NCI-H2196 (cell line): Measurements from ENCODE around the gene ZNF784.
A peak's percentile ranks its signal among the peaks of the same experiment; 100 is the strongest.

Experiments used
- DNase-seq: peaks from one replicate; lab custom pipeline; 2025; ENCODE audit not compliant: unreplicated experiment; lab: John Stamatoyannopoulos, UW

Gene ZNF784

DNA sequence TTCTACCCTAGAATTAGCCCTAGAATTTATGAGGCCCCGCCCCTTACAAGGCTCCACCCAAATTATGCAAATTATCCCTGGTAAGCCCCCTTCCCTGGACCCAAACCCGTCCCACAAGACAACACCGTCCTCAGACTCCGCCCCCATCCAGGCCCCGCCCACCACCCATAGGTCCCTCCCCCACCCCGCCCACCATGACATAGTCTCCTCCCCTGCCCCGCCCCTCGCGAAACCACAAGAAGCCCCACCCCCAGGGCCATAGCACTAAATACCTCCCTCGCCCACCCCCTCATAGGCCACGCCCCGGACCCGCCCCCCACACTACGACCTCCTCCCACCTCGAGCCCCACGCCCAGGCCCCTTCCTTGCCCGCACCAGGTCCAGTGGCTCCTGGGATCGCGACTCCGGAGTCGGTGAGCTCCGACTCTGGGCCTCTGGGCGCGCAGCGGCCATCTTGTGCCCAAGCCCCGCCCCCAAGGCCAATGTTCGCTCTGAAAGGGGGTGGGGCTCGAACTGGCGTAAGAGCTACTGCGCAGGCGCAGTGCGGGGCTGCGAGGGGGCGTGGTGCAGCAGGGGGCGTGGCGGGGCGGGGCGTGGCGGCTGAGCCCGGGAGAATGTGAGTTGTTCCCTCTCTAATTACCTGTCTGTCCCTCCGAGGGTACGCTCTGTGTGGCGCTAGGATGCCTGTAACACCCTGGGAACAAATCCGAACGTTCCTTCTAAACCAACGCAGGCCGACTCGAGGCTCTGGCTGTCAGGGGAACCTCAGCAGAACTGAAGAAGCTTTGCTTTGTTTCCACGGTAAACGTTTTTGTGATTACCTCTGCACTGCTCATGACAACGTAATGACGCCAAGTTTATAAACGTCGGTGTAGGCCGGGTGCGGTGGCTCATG lies at the start of gene ZNF784:
Gene ZNF784, minus strand, starts transcription at position 458 of the 895 bp plus-strand sequence. Its CDS starts 5 bp downstream, at position 453.
- DNase-seq, result peak; percentile 93

DNA sequence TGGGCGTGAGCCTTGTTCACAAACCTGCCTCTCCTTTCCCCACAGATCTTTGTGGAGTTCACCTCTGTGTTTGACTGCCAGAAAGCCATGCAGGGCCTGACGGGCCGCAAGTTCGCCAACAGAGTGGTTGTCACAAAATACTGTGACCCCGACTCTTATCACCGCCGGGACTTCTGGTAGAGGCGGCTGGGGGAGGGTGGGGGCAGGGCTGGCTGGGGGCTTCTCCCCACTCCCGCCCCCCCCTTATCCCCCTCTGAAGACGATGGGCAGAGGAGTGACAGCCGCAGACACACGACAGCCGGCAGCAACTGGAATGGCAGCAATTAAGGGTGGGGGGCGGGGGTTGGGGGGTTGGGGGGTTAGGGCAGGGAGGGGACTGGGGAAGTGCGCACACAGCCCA lies 49.5 kb upstream of the ZNF784 start:
- no peak for DNase-seq

- DNase-seq, result no peak
Observed at GRCh38 chr19:55673465-55673864, 49.1 kb upstream of the ZNF784 start.

DNA sequence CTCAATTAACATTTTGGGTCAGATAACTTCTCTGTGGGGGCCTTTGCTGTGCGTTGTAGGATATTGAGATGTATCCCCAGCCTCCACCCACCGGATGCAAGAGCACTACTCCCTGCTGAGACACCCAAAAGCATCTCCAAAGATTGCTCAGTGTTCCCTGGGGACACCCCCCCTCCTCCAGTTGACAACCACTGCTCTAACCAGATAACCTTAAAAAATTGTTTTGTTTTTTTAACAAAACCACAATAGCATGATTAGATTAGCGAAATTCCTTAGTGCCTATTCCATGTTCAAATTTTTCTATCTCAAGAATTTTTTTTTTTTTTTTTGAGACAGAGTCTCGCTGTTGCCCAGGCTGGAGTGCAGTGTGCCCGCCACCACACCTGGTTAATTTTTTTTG lies 48.1 kb upstream of the ZNF784 start:
- DNase-seq, result no peak

DNA sequence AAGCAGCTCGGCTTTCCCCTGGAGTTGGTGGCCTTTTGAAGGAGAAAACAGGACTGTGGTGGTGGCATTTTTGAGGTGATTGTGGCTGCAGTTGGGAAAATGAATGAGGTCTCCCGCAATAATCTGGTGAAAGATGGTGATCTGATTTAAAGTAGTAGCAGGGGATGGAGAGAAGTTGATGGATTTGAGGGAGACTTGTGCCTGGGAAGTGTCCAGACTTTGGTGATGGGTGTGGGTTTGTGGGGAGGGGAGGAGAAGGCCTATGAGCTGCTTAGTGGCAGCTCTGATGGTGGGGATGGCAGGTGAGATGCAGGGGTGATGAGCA lies 46.6 kb upstream of the ZNF784 start:
- DNase-seq, result no peak

GRCh38 chr19:55670280-55671053 lies 46.1 kb upstream of the ZNF784 start:
- DNase-seq, result no peak

DNA sequence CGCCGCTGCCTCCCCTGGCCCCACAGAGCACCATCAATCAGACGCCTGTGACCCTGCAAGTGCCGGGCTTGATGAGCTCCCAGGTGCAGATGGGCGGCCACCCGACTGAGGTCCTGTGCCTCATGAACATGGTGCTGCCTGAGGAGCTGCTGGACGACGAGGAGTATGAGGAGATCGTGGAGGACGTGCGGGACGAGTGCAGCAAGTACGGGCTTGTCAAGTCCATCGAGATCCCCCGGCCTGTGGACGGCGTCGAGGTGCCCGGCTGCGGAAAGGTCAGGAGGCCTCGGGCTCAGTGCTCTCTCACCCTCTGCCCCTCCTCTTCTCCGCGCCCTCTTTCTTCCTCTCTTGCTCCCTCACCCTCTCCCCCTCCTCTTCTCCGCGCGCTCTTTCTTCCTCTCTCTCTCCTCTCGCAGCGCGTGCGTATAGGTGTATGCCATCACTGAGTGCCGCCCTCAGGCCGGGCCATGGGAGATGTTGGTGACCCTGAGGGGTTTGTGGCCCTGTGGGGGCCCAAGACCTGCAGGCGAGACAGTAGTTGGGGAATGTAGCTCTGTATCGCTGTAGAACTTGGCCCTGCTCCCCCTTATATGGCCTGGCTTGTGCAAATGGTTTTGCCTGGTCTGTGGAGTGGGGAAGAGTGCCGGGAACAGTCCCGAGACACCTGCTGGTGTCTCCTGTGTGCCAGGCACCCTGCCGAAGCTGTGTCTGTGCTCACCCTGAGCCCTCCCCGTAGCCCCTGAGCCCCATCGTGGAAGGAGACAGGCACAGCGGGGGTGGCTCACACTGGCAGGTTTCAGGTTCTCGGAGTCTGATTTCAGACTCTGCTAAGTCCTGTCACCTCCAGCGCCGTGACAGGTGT lies 45.3 kb upstream of the ZNF784 start:
- DNase-seq, result no peak

DNA sequence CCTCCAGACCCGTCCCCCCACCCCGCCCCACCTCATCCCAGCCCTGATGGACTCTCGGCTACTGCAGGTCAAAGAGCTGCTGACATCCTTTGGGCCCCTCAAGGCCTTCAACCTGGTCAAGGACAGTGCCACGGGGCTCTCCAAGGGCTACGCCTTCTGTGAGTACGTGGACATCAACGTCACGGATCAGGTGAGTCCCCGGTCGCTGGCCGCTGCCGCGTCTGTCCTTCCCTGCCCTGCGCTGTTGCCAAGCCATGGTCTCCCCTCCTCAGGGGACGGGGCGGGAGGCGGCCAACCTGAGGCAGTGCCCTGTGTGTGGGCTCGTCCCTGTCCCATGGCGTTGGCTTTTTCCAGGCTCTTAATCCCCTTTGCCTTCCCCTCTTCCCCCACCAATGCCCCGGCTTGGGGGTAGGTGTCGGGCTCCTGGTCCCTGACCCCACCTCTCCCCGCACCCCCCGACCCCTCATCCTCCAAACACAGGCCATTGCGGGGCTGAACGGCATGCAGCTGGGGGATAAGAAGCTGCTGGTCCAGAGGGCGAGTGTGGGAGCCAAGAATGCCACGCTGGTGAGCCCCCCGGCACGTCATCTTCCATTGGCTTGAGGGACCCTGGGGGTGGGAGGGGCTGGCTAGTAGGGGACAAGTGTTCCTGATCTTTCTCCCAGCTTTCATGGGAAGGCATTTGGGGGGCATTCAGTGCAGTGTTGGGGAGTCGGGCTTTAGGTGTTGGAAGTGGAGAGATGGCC lies 44.4 kb upstream of the ZNF784 start:
- DNase-seq, result no peak

DNA sequence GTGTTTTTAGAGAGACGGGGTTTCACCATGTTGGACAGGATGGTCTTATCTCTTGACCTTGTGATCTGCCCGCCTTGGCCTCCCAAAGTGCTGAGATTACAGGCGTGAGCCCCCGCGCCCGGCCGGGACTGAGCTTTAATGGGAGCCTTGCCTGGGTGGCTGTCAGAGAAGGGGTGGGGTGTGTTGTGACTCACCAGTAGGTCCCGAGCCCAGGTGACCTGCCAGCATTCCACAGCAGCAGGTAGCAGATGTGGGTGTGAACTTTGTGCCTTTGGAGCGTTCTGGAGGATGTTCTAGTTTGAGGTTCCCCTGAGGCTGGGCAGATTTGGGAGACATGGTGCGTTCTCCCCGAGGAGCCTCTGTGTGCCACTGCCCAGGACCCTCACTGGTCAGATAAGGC lies 43.6 kb upstream of the ZNF784 start:
- DNase-seq, result no peak

DNA sequence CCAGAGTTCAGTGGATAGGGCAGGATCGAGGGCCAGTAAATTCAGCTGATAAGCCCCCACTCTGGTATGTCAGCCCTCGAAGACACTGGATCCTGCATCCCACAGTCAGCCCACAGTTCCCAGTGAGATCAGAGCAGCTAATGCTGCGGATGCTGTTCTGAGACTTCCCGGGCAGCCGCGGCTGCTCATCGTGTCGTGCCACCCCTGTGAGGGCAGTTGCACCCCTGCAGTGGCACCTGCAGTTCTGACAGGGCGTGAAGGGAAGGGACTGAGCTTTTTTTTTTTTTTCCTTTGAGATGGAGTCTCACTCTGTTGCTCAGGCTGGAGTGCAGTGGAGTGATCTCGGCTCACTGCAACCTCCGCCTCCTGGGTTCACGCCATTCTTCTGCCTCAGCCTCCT lies 43.1 kb upstream of the ZNF784 start:
- no peak for DNase-seq

GRCh38 chr19:55667006-55667381 lies 42.6 kb upstream of the ZNF784 start:
- DNase-seq, result no peak

GRCh38 chr19:55666343-55667005 lies 42.1 kb upstream of the ZNF784 start:
- DNase-seq, result no peak

GRCh38 chr19:55663846-55664536 lies 39.6 kb upstream of the ZNF784 start:
- no peak for DNase-seq

DNA sequence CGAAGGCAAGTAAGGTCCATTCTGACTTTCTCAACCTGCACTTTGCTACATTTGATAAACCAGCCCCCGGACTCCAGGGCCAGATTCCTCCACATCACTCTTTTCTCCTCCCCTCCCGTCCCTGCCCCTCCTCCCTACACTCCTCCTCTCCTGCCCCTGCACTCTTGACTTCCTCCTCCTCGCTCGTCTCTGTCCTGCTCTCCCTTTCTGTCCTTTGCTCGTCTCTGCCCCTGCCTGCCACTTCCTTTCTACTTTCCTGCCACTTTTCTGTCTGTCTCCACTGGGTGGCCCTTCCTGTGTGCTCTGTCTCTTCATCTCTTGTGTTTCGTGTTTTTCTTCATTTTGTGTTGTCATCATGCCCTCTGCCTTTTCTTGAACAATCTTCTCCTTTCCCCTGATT lies 37.5 kb upstream of the ZNF784 start:
- no peak for DNase-seq

DNA sequence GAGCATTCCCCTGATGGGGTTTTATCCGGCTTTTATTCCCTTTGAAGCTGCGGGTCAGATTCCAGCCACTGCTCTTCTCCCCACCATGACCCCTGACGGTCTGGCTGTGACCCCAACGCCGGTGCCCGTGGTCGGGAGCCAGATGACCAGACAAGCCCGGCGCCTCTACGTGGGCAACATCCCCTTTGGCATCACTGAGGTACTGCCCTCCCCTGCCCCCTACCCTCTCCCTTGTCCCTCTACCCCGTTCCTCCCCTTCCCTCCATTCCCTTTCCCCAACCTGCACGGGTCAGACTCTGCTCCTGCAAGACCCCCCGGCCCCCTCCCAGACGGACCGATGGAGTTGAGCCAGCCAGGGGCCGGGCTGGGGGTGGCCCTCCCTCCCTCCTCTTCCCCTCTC lies 36.6 kb upstream of the ZNF784 start:
- DNase-seq, result no peak

- DNase-seq, result no peak
Observed at GRCh38 chr19:55660404-55660803, 36.0 kb upstream of the ZNF784 start.

- DNase-seq, result no peak
Observed at GRCh38 chr19:55659822-55660221, 35.5 kb upstream of the ZNF784 start.

DNA sequence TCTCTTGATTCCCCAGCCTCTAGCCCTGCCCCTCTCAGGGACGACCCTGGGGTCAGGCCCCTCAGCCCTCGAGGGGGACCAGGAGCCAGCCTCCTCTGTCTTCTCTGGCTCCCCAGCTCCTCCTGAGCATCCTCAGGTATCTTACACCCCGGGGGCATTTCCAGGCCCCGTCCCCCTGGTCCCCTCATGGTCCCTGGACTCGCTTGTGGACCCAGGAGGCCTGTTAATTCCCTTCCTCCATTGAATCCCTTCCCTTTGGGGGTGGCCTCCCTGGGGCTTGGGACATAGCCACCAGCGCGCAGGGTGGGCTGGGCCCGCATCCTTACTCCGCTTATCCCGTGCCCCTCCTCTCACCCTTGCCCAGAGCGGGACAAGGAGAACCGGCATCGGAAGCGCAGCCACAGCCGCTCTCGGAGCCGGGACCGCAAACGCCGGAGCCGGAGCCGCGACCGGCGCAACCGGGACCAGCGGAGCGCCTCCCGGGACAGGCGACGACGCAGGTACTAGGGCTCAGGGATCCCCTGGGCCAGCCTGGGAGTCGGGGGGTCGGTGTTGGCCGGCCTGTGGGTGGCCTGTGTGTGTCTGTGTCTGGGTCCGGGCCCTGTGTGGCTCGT lies 34.6 kb upstream of the ZNF784 start:
- no peak for DNase-seq
